Liver (tissue), 9 donors: ENCODE measurements around the gene TEX2. TPM values are rescaled to one million over a fixed set of nuclear protein-coding genes. Genes with fewer than 3 reads are reported as not detected.
A peak's percentile ranks its signal among the peaks of the same experiment; 100 is the strongest.

ENCODE experiments used
- DNase-seq: peaks from one replicate; pipeline ENCODE4 v3.0.0-alpha.2; 2017; ENCODE audit warnings: low spot score
- H3K27ac ChIP-seq, 2 donors: one replicate each; pipeline ENCODE4 v1.7.0; 2013; ENCODE audit warnings: inconsistent platforms in 2 of 2, low read length in 2 of 2, control low read depth in 1 of 2, low read depth in 1 of 2, mild to moderate bottlenecking in 1 of 2
- H3K27me3 ChIP-seq, 4 donors: one replicate each; pipeline versions ENCODE4 v1.6.1 to v1.7.0; 2013; ENCODE audit warnings: low read length in 3 of 4, inconsistent platforms in 1 of 4, mild to moderate bottlenecking in 1 of 4, moderate library complexity in 1 of 4; ENCODE audit not compliant: control insufficient read depth in 4 of 4, insufficient read depth in 4 of 4
- H3K36me3 ChIP-seq, 4 donors: one replicate each; pipeline versions ENCODE4 v1.6.1 to v1.7.0; 2013; ENCODE audit warnings: low read length in 3 of 4, mild to moderate bottlenecking in 3 of 4, low read depth in 1 of 4, moderate library complexity in 1 of 4; ENCODE audit not compliant: control insufficient read depth in 4 of 4, insufficient read depth in 3 of 4
- H3K4me1 ChIP-seq, 4 donors: one replicate each; pipeline versions ENCODE4 v1.6.1 to v1.7.0; 2013; ENCODE audit warnings: low read length in 3 of 4, mild to moderate bottlenecking in 3 of 4, moderate library complexity in 1 of 4; ENCODE audit not compliant: control insufficient read depth in 4 of 4, insufficient read depth in 4 of 4
- H3K4me3 ChIP-seq, 3 donors: one replicate each; pipeline versions ENCODE4 v1.6.1 to v1.7.0; 2013; ENCODE audit warnings: low read length in 3 of 3, control low read depth in 1 of 3, low read depth in 1 of 3, mild to moderate bottlenecking in 1 of 3
- H3K9ac ChIP-seq, 2 donors: one replicate each; pipeline ENCODE4 v1.7.0; 2013; ENCODE audit warnings: low read length in 2 of 2, mild to moderate bottlenecking in 2 of 2, moderate library complexity in 2 of 2, control low read depth in 1 of 2, low read depth in 1 of 2
- H3K9me3 ChIP-seq, 4 donors: one replicate each; pipeline versions ENCODE4 v1.6.1 to v1.7.0; 2013; ENCODE audit warnings: low read length in 3 of 4; ENCODE audit not compliant: control insufficient read depth in 4 of 4
- EGR1 ChIP-seq, 2 donors: IDR thresholded peaks; 2 replicates each; pipeline ENCODE4 v1.6.1; 2016 to 2018; ENCODE audit warnings: antibody characterized with exemption in 2 of 2, low read depth in 2 of 2
- FOXA1 ChIP-seq: IDR thresholded peaks from 2 replicates; pipeline ENCODE4 v1.6.1; 2016; ENCODE audit warnings: antibody characterized with exemption
- FOXA2 ChIP-seq: IDR thresholded peaks from 2 replicates; pipeline ENCODE4 v1.6.1; 2016; ENCODE audit warnings: antibody characterized with exemption
- GABPA ChIP-seq, 2 donors: IDR thresholded peaks in 1 of 2; conservative IDR thresholded peaks in 1 of 2; 2 replicates each; pipeline ENCODE4 v1.6.1; 2016; ENCODE audit warnings: antibody characterized with exemption in 2 of 2, mild to moderate bottlenecking in 1 of 2, moderate library complexity in 1 of 2
- HNF4A ChIP-seq, 2 donors: conservative IDR thresholded peaks; 2 replicates each; pipeline ENCODE4 v1.6.1; 2016; ENCODE audit warnings: antibody characterized with exemption in 2 of 2, mild to moderate bottlenecking in 2 of 2
- JUND ChIP-seq, 2 donors: IDR thresholded peaks; 2 replicates each; pipeline ENCODE4 v1.6.1; 2016; ENCODE audit warnings: antibody characterized with exemption in 2 of 2
- NR2F2 ChIP-seq: IDR thresholded peaks from 2 replicates; pipeline ENCODE4 v1.6.1; 2016; ENCODE audit warnings: antibody characterized with exemption
- RAD21 ChIP-seq, 2 donors: IDR thresholded peaks; 2 replicates each; pipeline ENCODE4 v1.6.1; 2016; ENCODE audit warnings: antibody characterized with exemption in 2 of 2, mild to moderate bottlenecking in 2 of 2
- RXRA ChIP-seq, 2 donors: IDR thresholded peaks; 2 replicates each; pipeline ENCODE4 v1.6.1; 2017 to 2018; ENCODE audit warnings: antibody characterized with exemption in 2 of 2, mild to moderate bottlenecking in 1 of 2
- SP1 ChIP-seq: IDR thresholded peaks from 2 replicates; pipeline ENCODE4 v1.6.1; 2018; ENCODE audit warnings: antibody characterized with exemption, mild to moderate bottlenecking
- TAF1 ChIP-seq: conservative IDR thresholded peaks from 2 replicates; pipeline ENCODE4 v1.6.1; 2016; ENCODE audit warnings: antibody characterized with exemption, mild to moderate bottlenecking
- YY1 ChIP-seq: IDR thresholded peaks from 2 replicates; pipeline ENCODE4 v1.6.1; 2016; ENCODE audit warnings: antibody characterized with exemption, mild to moderate bottlenecking
- WGBS: extraction: QIAGEN DNeasy Blood & Tissue Kit; methylation state at CpG from one replicate; pipeline ENCODE4 v1.1.7; 2013; 5-methylcytosine and 5-hydroxymethylcytosine counted together
- polyA plus RNA-seq, 2 donors: library from polyadenylated mRNA; stranded (reverse) in 1 of 2; unstranded in 1 of 2; fragments of 200-250 nt in 1 of 2; fragments of >200 nt in 1 of 2; fragmentation: Nextera tagmentation in 1 of 2; extraction: Ambion mirVana in 1 of 2; gene quantifications; one replicate each; pipeline versions ENCODE4 v1.2.1 to v1.2.3, GENCODE V29; 2013 to 2015
- total RNA-seq, 2 donors: library from RNA; depleted of rRNA; stranded (reverse); fragments of >200 nt; gene quantifications; one replicate each; pipeline ENCODE4 v1.2.3, GENCODE V29; 2014
- TF ChIP-seq, protein P1 (sequence below): IDR thresholded peaks from 2 replicates; pipeline ENCODE4 v1.6.1; 2016; ENCODE audit warnings: antibody characterized with exemption
- TF ChIP-seq, protein P2 (sequence below): IDR thresholded peaks from 2 replicates; pipeline ENCODE4 v1.6.1; 2016; ENCODE audit warnings: antibody characterized with exemption
- TF ChIP-seq, protein P3 (sequence below): IDR thresholded peaks from 2 replicates; pipeline ENCODE4 v1.6.1; 2016; ENCODE audit warnings: antibody characterized with exemption
- TF ChIP-seq, protein P4 (sequence below): fragments of 150-350 bp; IDR thresholded peaks from 2 replicates; pipeline ENCODE4 v1.5.1; 2017; ENCODE audit warnings: improper control_type of control experiment, low read depth, low read length; ENCODE audit not compliant: missing input control
- TF ChIP-seq, protein P5 (sequence below): IDR thresholded peaks from 2 replicates; pipeline ENCODE4 v1.6.1; 2016; ENCODE audit warnings: antibody characterized with exemption, mild to moderate bottlenecking
- donor health status: healthy.
- donor health status: healthy.
- donor health status: healthy.
- donor health status: healthy.
- donor health status: healthy.

The TEX2 gene
- total and polyA plus RNA-seq, 4 donors = 15.9 to 39.8 (median 28.2) TPM

DNA sequence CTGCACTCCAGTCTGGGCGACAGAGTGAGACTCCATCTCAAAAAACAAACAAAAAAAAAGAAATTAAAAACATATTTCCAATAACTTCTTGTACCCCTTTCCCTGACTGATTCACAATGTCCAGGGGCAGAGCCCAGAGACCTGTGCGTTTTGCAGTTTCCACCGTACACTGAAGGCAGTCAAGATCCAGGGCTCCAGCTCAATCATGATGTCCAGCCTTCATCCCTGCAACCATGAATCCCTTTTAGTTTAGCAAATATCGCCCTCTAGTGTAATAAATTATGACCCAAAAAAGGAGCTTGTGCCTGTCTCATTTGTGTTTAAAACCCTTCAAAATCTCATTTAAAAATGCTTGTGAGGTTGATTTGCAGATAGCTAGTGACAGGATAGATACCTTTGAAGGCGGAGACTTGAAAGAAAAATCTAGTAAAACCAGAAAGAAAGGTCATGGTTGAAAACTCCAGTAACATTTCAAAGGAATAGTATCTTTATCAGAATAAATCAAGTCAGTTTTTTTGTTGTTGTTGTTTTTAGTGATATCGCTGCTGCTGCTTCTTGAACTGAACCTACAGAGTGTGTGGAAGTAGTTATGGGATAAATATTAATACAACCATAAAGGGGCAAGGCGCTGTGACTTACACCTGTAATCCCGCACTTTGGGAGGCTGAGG, 129.4 kb downstream of the TEX2 start:
- Histone ChIP-seq H3K36me3 (no peaks in the 10 kb centered on the region), H3K9me3 (no peaks in the 10 kb centered on the region), H3K27me3 (no peaks in the 10 kb centered on the region), H3K9ac (peak overlapping the region in 1 of 2 donors; percentile 72), H3K27ac (peak overlapping the region; percentile 65 to 83), H3K4me1 (peaks cover 4 to 18% (median 13%) of the 10 kb centered on the region in 4 donors), H3K4me3 (no peak overlapping the region)
- DNase-seq = no peak
- TF ChIP-seq, protein P1, sequence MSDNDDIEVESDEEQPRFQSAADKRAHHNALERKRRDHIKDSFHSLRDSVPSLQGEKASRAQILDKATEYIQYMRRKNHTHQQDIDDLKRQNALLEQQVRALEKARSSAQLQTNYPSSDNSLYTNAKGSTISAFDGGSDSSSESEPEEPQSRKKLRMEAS = no peak
- TF ChIP-seq, protein P2, sequence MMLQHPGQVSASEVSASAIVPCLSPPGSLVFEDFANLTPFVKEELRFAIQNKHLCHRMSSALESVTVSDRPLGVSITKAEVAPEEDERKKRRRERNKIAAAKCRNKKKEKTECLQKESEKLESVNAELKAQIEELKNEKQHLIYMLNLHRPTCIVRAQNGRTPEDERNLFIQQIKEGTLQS = no peak
- TF ChIP-seq SP1 (no peak), YY1 (no peak), RAD21 (IDR thresholded peaks at IDR 0.05) (peak; percentile 97), EGR1 (IDR thresholded peaks at IDR 0.05; ENCODE audit: low read depth in 2 of 2) (no peak), FOXA1 (no peak), FOXA2 (no peak), TAF1 (no peak), JUND (IDR thresholded peaks at IDR 0.05) (no peak), RXRA (IDR thresholded peaks at IDR 0.05) (no peak), HNF4A (conservative IDR thresholded peaks at IDR 0.05) (no peak), GABPA (IDR thresholded peaks at IDR 0.05 in 1 of 2, conservative IDR thresholded peaks at IDR 0.05 in 1 of 2) (peak in 1 of 2 donors; percentile 7), NR2F2 (no peak)
- TF ChIP-seq, protein P3, sequence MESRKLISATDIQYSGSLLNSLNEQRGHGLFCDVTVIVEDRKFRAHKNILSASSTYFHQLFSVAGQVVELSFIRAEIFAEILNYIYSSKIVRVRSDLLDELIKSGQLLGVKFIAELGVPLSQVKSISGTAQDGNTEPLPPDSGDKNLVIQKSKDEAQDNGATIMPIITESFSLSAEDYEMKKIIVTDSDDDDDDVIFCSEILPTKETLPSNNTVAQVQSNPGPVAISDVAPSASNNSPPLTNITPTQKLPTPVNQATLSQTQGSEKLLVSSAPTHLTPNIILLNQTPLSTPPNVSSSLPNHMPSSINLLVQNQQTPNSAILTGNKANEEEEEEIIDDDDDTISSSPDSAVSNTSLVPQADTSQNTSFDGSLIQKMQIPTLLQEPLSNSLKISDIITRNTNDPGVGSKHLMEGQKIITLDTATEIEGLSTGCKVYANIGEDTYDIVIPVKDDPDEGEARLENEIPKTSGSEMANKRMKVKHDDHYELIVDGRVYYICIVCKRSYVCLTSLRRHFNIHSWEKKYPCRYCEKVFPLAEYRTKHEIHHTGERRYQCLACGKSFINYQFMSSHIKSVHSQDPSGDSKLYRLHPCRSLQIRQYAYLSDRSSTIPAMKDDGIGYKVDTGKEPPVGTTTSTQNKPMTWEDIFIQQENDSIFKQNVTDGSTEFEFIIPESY = no peak
- TF ChIP-seq, protein P4, sequence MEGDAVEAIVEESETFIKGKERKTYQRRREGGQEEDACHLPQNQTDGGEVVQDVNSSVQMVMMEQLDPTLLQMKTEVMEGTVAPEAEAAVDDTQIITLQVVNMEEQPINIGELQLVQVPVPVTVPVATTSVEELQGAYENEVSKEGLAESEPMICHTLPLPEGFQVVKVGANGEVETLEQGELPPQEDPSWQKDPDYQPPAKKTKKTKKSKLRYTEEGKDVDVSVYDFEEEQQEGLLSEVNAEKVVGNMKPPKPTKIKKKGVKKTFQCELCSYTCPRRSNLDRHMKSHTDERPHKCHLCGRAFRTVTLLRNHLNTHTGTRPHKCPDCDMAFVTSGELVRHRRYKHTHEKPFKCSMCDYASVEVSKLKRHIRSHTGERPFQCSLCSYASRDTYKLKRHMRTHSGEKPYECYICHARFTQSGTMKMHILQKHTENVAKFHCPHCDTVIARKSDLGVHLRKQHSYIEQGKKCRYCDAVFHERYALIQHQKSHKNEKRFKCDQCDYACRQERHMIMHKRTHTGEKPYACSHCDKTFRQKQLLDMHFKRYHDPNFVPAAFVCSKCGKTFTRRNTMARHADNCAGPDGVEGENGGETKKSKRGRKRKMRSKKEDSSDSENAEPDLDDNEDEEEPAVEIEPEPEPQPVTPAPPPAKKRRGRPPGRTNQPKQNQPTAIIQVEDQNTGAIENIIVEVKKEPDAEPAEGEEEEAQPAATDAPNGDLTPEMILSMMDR = peak; percentile 76
- TF ChIP-seq, protein P5, sequence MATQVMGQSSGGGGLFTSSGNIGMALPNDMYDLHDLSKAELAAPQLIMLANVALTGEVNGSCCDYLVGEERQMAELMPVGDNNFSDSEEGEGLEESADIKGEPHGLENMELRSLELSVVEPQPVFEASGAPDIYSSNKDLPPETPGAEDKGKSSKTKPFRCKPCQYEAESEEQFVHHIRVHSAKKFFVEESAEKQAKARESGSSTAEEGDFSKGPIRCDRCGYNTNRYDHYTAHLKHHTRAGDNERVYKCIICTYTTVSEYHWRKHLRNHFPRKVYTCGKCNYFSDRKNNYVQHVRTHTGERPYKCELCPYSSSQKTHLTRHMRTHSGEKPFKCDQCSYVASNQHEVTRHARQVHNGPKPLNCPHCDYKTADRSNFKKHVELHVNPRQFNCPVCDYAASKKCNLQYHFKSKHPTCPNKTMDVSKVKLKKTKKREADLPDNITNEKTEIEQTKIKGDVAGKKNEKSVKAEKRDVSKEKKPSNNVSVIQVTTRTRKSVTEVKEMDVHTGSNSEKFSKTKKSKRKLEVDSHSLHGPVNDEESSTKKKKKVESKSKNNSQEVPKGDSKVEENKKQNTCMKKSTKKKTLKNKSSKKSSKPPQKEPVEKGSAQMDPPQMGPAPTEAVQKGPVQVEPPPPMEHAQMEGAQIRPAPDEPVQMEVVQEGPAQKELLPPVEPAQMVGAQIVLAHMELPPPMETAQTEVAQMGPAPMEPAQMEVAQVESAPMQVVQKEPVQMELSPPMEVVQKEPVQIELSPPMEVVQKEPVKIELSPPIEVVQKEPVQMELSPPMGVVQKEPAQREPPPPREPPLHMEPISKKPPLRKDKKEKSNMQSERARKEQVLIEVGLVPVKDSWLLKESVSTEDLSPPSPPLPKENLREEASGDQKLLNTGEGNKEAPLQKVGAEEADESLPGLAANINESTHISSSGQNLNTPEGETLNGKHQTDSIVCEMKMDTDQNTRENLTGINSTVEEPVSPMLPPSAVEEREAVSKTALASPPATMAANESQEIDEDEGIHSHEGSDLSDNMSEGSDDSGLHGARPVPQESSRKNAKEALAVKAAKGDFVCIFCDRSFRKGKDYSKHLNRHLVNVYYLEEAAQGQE = no peak
- WGBS = 41% methylated on average over 8 of the region's 8 CpGs
